Non-pigmented ciliary epithelial cell (primary cell): ENCODE measurements around the gene NSA2.

Source experiments
- DNase-seq: peaks from one replicate; pipeline ENCODE4 v3.0.0-alpha.2; 2010; ENCODE audit warnings: low read depth

Gene NSA2

DNA sequence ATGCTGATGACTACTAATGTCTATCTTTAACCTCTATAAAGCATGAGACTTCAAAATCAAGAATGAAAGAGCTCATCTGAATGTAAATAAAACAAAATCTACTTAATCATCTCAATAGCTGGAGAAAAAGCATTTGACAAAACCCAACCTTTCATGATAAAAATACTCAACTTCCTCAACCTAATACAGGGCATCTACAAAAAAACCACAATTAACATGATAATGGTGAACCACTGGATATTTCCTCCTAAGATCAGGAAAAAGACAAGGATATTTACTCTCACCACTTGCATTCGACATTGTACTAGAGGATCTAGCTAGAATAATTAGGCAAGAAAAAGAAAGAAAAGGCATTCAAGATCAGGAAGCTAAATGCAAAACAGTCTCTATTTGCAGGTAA, 49.8 kb downstream of the NSA2 start:
- DNase-seq: no peak

DNA sequence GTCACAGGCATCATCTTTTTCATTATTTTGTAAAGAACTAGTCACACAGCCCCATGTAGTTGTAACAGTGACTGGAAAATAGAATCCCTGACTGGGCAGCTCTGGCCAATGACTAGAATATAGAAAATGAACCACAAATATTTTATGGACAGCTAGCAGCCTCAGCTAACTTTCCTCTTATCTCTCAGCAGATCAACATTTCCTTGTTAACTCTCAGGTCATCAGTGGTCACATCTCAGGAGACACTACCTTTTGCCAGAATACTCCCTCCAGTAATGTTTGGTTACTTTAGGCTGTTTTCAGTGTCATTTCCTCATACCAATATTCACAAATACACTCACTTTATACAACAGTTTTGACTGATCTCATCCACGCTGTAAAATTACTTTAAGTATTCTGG, 55.2 kb downstream of the NSA2 start:
- DNase-seq: no peak

DNA sequence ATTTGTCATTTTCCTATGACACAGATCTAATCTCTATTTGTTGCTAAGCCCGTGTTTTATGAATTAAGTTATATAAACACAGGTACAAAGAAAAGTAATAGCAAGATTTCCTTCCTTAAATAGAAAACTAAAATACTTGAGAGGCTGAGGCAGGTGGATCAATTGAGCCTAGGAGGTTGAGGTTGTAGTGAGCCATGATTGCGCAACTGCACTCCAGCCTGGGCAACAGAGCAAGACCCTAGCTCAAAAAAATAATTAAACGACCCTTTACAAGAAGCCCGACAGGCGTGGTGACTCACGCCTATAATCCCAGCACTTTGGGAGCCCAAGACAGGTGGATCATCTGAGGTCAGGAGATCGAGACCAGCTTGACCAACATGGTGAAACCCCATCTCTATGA, 62.4 kb downstream of the NSA2 start:
- no peak for DNase-seq
